A673 (cell line): ENCODE measurements around the gene PLAC1. TPM values are rescaled to one million over a fixed set of nuclear protein-coding genes. Genes with fewer than 3 reads are reported as not detected.

Experiments used
- BruUV-seq: library from RNA; stranded (reverse); fragments of 400-500 nt; replicated peaks from 2 replicates; lab custom pipeline; 2021; lab: Mats Ljungman, UMichigan
- CTCF ChIA-PET: fragments of 300-600 bp; sonication (Branson Sonifier 250); formaldehyde crosslinking; loops from one replicate; lab custom pipeline; 2022; ENCODE audit warnings: antibody characterized with exemption; lab: Charles Lee
- POLR2A ChIA-PET: fragments of 300-600 bp; sonication (Branson Sonifier 250); formaldehyde crosslinking; loops from one replicate; lab custom pipeline; 2022; ENCODE audit warnings: antibody characterized with exemption; ENCODE audit not compliant: low non-redundant PET; lab: Charles Lee
- DNase-seq: peaks from one replicate; pipeline ENCODE4 v3.0.0-alpha.2; 2015; ENCODE audit warnings: low spot score
- H3K27ac ChIP-seq: fragments of 200-600 bp; sonication (generic); 2 replicates; pipeline ENCODE4 v1.5.1; 2016; ENCODE audit warnings: mixed run types, low read depth, mild to moderate bottlenecking, mixed read lengths, antibody characterized with exemption, low read length; ENCODE audit not compliant: poor library complexity, severe bottlenecking
- H3K27me3 ChIP-seq: fragments of 200-600 bp; sonication (generic); replicated peaks from 2 replicates; pipeline ENCODE4 v1.6.1; 2017; ENCODE audit warnings: mixed run types, low read depth, mild to moderate bottlenecking, mixed read lengths, antibody characterized with exemption, low read length; ENCODE audit not compliant: insufficient read depth, poor library complexity
- H3K36me3 ChIP-seq: fragments of 200-600 bp; sonication (generic); 2 replicates; pipeline ENCODE4 v1.6.1; 2016; ENCODE audit warnings: mixed run types, mild to moderate bottlenecking, mixed read lengths, antibody characterized with exemption, low read length; ENCODE audit not compliant: insufficient read depth, poor library complexity, severe bottlenecking
- H3K4me1 ChIP-seq: fragments of 200-600 bp; sonication (generic); 2 replicates; pipeline ENCODE4 v1.6.1; 2017; ENCODE audit warnings: mixed run types, mild to moderate bottlenecking, mixed read lengths, antibody characterized with exemption, low read length; ENCODE audit not compliant: insufficient read depth, poor library complexity, severe bottlenecking
- H3K4me3 ChIP-seq: fragments of 200-600 bp; sonication (generic); 2 replicates; pipeline ENCODE4 v1.5.1; 2016; ENCODE audit warnings: low read depth, mixed run types, mild to moderate bottlenecking, mixed read lengths, low read length; ENCODE audit not compliant: poor library complexity, severe bottlenecking
- H3K9me3 ChIP-seq: fragments of 200-600 bp; sonication (generic); 2 replicates; pipeline ENCODE4 v1.6.1; 2016; ENCODE audit warnings: mixed run types, low read depth, mild to moderate bottlenecking, mixed read lengths, antibody characterized with exemption, low read length; ENCODE audit not compliant: poor library complexity, severe bottlenecking
- EZH2 ChIP-seq: fragments of 200-600 bp; sonication (generic); IDR thresholded peaks from 2 replicates; pipeline ENCODE4 v1.6.1; 2017; ENCODE audit warnings: borderline replicate concordance, low read depth, mild to moderate bottlenecking, mixed read lengths, antibody characterized with exemption, low read length; ENCODE audit not compliant: poor library complexity, severe bottlenecking
- intact Hi-C: fragments of 100-400 bp; cut with micrococcal nuclease; formaldehyde crosslinking; loops from one replicate; pipeline ENCODE4 v1.10.0; 2022; ENCODE audit not compliant: unreplicated experiment
- total RNA-seq: library from RNA; stranded (reverse); gene quantifications from 2 replicates; pipeline ENCODE4 v1.2.3, GENCODE V29; 2021
- TF ChIP-seq, protein P1 (sequence below): fragments of 300-800, 200-600 bp; sonication (generic); conservative IDR thresholded peaks from 2 replicates; pipeline ENCODE4 v1.5.1; 2017; ENCODE audit warnings: low read depth, mild to moderate bottlenecking, antibody characterized with exemption, low read length, moderate library complexity, mixed read lengths

PLAC1 gene
- total RNA-seq, 1 experiment from 2014 or later: 0.43 TPM

DNA sequence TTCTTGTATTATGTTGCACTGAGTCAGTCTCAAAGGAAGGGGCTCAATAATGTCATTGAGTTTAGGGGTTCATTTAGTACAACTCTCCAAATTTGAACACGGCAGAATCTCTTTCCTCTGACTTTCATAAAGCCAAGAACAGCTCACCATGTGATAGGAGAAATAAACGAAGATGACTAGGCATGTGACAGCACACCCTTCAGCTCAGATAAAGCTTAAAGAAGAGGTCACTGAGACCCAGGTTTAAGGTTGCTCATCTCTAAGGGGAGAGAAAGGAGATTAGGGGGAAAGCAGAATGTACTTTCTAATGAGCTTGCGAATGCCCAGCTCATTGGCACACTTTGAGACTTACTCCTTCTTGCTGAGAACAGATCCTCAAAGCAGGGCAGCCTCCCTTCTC lies 89.0 kb downstream of the PLAC1 start:
- POLR2A ChIA-PET: interaction anchor here (0.6 kb wide), 1 partner anchor 13 kb away, joined by 9 read pairs; no protein-coding TSS in a partner anchor
- H3K27me3 ChIP-seq: no peaks in the 10 kb centered on the region
- intact Hi-C loops: no loop called here
- no peak overlapping the region for H3K4me3 ChIP-seq
- no peaks in the 10 kb centered on the region for H3K36me3 ChIP-seq
- H3K4me1 ChIP-seq: peaks cover 12% of the 10 kb centered on the region
- CTCF ChIA-PET: no interaction called here
- no peaks in the 10 kb centered on the region for H3K9me3 ChIP-seq
- TF ChIP-seq, protein P1, sequence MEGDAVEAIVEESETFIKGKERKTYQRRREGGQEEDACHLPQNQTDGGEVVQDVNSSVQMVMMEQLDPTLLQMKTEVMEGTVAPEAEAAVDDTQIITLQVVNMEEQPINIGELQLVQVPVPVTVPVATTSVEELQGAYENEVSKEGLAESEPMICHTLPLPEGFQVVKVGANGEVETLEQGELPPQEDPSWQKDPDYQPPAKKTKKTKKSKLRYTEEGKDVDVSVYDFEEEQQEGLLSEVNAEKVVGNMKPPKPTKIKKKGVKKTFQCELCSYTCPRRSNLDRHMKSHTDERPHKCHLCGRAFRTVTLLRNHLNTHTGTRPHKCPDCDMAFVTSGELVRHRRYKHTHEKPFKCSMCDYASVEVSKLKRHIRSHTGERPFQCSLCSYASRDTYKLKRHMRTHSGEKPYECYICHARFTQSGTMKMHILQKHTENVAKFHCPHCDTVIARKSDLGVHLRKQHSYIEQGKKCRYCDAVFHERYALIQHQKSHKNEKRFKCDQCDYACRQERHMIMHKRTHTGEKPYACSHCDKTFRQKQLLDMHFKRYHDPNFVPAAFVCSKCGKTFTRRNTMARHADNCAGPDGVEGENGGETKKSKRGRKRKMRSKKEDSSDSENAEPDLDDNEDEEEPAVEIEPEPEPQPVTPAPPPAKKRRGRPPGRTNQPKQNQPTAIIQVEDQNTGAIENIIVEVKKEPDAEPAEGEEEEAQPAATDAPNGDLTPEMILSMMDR: no peak
- no peak for TF ChIP-seq EZH2
- DNase-seq: no peak
- no TSS peak for BruUV-seq
- no peak overlapping the region for H3K27ac ChIP-seq

DNA sequence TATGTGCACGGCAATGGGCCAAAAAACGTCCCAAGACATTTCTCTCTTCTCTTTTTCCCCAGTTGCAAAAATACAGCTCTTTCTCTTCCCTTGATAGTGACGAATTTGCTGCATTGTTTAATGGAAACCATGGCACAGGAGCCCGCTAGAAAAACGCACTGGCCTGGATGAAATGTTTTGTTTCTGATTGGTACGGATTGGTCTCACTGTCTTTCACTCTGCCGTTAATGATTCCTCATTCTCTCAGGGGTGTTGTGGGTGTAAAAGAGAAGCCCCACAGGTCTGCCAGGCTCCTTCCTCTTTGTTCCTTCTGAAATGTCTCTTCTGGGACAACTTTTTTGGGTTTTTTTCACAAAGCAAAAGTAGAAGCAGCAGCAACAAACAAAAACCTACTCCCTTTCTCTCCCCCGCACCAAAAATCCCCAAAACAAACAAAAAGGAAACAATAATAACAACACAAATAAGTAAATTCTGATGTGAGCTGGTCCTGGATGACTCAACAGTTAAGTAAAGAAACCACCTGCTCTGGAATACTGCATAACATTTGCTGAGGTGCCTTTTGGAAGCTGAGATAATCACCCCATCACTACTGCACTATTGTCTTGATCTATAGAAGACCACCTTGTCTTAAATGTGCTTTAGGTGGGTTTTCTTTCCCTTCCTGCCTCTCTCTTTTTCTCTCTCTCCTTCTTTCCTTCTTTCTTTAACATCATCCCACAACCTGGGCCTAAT lies 89.8 kb downstream of the PLAC1 start:
- H3K9me3 ChIP-seq: no peaks in the 10 kb centered on the region
- H3K36me3 ChIP-seq: no peaks in the 10 kb centered on the region
- no peak for DNase-seq
- no peak overlapping the region for H3K27ac ChIP-seq
- ChIA-PET CTCF (no interaction called here), POLR2A (no interaction called here)
- peaks cover 12% of the 10 kb centered on the region for H3K4me1 ChIP-seq
- no peak overlapping the region for H3K4me3 ChIP-seq
- H3K27me3 ChIP-seq: no peaks in the 10 kb centered on the region
- BruUV-seq: no TSS peak
- TF ChIP-seq, protein P1: no peak
- no peak for TF ChIP-seq EZH2
- intact Hi-C loops: no loop called here

DNA sequence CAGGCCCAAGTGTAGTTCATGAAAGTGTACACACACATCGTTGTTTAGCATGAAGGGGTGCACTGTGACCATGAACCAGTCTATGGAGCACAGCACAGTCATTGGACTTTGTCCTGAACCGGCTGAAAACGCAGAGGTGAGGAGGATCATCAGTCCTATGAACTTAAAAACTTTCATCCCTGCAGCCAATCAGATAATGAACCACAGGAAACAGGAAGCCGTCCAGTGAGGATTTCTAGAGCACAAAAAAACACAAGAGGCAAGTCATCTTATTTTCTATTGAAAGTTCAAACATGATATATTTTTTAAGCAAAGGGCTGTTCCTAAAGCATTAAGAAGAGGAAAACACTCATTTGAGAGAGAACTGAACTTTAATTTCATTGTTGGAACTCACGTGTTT lies 91.8 kb downstream of the PLAC1 start:
- CTCF ChIA-PET: no interaction called here

More for the DNA sequence above, 91.8 kb downstream of the PLAC1 start:
- TF ChIP-seq EZH2: no peak
- TF ChIP-seq, protein P1: no peak
- intact Hi-C loops: no loop called here
- Histone ChIP-seq H3K36me3 (no peaks in the 10 kb centered on the region), H3K4me1 (peaks cover 10% of the 10 kb centered on the region), H3K9me3 (no peaks in the 10 kb centered on the region), H3K4me3 (no peak overlapping the region), H3K27ac (no peak overlapping the region), H3K27me3 (no peaks in the 10 kb centered on the region)
- no peak for DNase-seq
- BruUV-seq: no TSS peak
- POLR2A ChIA-PET: no interaction called here
